Choroid plexus epithelial cell (primary cell): Measurements from ENCODE around the gene OXT.

Experiments
- DNase-seq: peaks from one replicate; pipeline ENCODE4 v3.0.0-alpha.2; 2010; ENCODE audit warnings: low read depth
- H3K4me3 ChIP-seq: 2 replicates; pipeline ENCODE4 v1.5.1; 2011; ENCODE audit warnings: low read depth, mild to moderate bottlenecking, control low read depth, low read length, moderate library complexity
- CTCF ChIP-seq: conservative IDR thresholded peaks from 2 replicates; pipeline ENCODE4 v1.5.1; 2011; ENCODE audit warnings: low read depth, mild to moderate bottlenecking, control low read depth, inconsistent platforms, low read length, moderate library complexity

The OXT gene

GRCh38 chr20:3038454-3038853 is 33.0 kb upstream of the OXT start:
- no peak for DNase-seq
- H3K4me3 ChIP-seq: no peak overlapping the region
- no peak for TF ChIP-seq CTCF

GRCh38 chr20:3039426-3039825 is 32.0 kb upstream of the OXT start:
- no peak overlapping the region for H3K4me3 ChIP-seq
- no peak for DNase-seq
- TF ChIP-seq CTCF: no peak

- DNase-seq: no peak
- TF ChIP-seq CTCF: no peak
- H3K4me3 ChIP-seq: no peak overlapping the region
These were observed 31.3 kb upstream of the OXT start for GRCh38 chr20:3040086-3040485.

GRCh38 chr20:3041854-3042409 is 29.5 kb upstream of the OXT start:
- peak; percentile 27 for DNase-seq
- no peak overlapping the region for H3K4me3 ChIP-seq
- no peak for TF ChIP-seq CTCF

- H3K4me3 ChIP-seq: no peak overlapping the region
- TF ChIP-seq CTCF: no peak
- peak; percentile 31 for DNase-seq
These were observed 28.8 kb upstream of the OXT start for GRCh38 chr20:3042625-3043024.

GRCh38 chr20:3043322-3043721 is 28.1 kb upstream of the OXT start, which contains the start of gene GNRH2:
GNRH2 (plus strand) TSS chr20:3043622; CDS start chr20:3044415, 793 bp downstream.
- no peak for DNase-seq
- no peak for TF ChIP-seq CTCF

GRCh38 chr20:3044336-3044965 is 27.0 kb upstream of the OXT start:
- TF ChIP-seq CTCF: no peak
- no peak for DNase-seq
- no peak overlapping the region for H3K4me3 ChIP-seq

More at GRCh38 chr20:3043322-3043721, 28.1 kb upstream of the OXT start, which contains the start of gene GNRH2:
- H3K4me3 ChIP-seq: no peak within 1 kb of the TSS
